ENCODE measurements around the gene CAMTA1.
A peak's percentile ranks its signal among the peaks of the same experiment; 100 is the strongest.

Gene CAMTA1

GRCh38 chr1:7263021-7263960 is 478.0 kb downstream of the CAMTA1 start:
- TF ChIP-seq CTCF (conservative IDR thresholded peaks at IDR 0.05; ENCODE audit: low read depth, low read length) = no peak
- no peak for DNase-seq (ENCODE audit: low read depth)
- H3K4me3 ChIP-seq (ENCODE audit: low read depth, low read length) = no peak overlapping the region

GRCh38 chr1:7264101-7264500 is 478.8 kb downstream of the CAMTA1 start:
- H3K4me3 ChIP-seq (ENCODE audit: low read depth, low read length) = no peak overlapping the region
- no peak for TF ChIP-seq CTCF (conservative IDR thresholded peaks at IDR 0.05; ENCODE audit: low read depth, low read length)
- DNase-seq (ENCODE audit: low read depth) = no peak

GRCh38 chr1:7265771-7266371 is 480.6 kb downstream of the CAMTA1 start:
- no peak for TF ChIP-seq CTCF (conservative IDR thresholded peaks at IDR 0.05; ENCODE audit: low read depth, low read length)
- H3K4me3 ChIP-seq (ENCODE audit: low read depth, low read length) = no peak overlapping the region
- peak; percentile 77 for DNase-seq (ENCODE audit: low read depth)

- no peak for DNase-seq (ENCODE audit: low read depth)
- TF ChIP-seq CTCF (conservative IDR thresholded peaks at IDR 0.05; ENCODE audit: low read depth, low read length) = no peak
- H3K4me3 ChIP-seq (ENCODE audit: low read depth, low read length) = no peak overlapping the region
These were observed 481.3 kb downstream of the CAMTA1 start for GRCh38 chr1:7266561-7266960.

GRCh38 chr1:7267493-7267892 is 482.2 kb downstream of the CAMTA1 start:
- peak; percentile 76 for DNase-seq (ENCODE audit: low read depth)
- no peak for TF ChIP-seq CTCF (conservative IDR thresholded peaks at IDR 0.05; ENCODE audit: low read depth, low read length)
- no peak overlapping the region for H3K4me3 ChIP-seq (ENCODE audit: low read depth, low read length)

GRCh38 chr1:7268983-7269382 is 483.7 kb downstream of the CAMTA1 start:
- no peak overlapping the region for H3K4me3 ChIP-seq (ENCODE audit: low read depth, low read length)
- no peak for DNase-seq (ENCODE audit: low read depth)
- TF ChIP-seq CTCF (conservative IDR thresholded peaks at IDR 0.05; ENCODE audit: low read depth, low read length) = no peak

Data from choroid plexus epithelial cell (primary cell).